Kidney tubule cell (primary cell): ENCODE data around the gene MASP2.
"Not testable (repeated sequence)": the region's sequence is repeated elsewhere in the genome, so short reads cannot be mapped to it uniquely, and the experiment has no call there.

Experiments
- DNase-seq: peaks from one replicate; pipeline ENCODE4 v3.0.0-alpha.2; 2018; ENCODE audit warnings: low spot score

Gene MASP2

GRCh38 chr1:11058595-11059154, 11.6 kb upstream of the MASP2 start:
- no peak for DNase-seq

GRCh38 chr1:11058026-11058425, 11.0 kb upstream of the MASP2 start:
- no peak for DNase-seq

- no peak for DNase-seq
Observed at GRCh38 chr1:11057477-11057876, 10.4 kb upstream of the MASP2 start.

- DNase-seq, result no peak
Observed at GRCh38 chr1:11056504-11056903, 9.5 kb upstream of the MASP2 start.

GRCh38 chr1:11055676-11056075, 8.6 kb upstream of the MASP2 start:
- no peak for DNase-seq

- DNase-seq, result no peak
Observed at GRCh38 chr1:11054666-11055065, 7.6 kb upstream of the MASP2 start.

GRCh38 chr1:11054181-11054580, 7.1 kb upstream of the MASP2 start:
- DNase-seq, result no peak

GRCh38 chr1:11053758-11054137, 6.7 kb upstream of the MASP2 start:
- no peak for DNase-seq

GRCh38 chr1:11052839-11053757, 6.1 kb upstream of the MASP2 start:
- DNase-seq, result no peak

- no peak for DNase-seq
Observed at GRCh38 chr1:11051781-11052511, 4.9 kb upstream of the MASP2 start.

GRCh38 chr1:11051121-11051520, 4.1 kb upstream of the MASP2 start:
- DNase-seq, result not testable (repeated sequence)

- DNase-seq, result no peak
Observed at GRCh38 chr1:11046270-11046566, 821 bp downstream of the MASP2 start.

GRCh38 chr1:11045428-11046269, 1.4 kb downstream of the MASP2 start:
- DNase-seq, result no peak

- no peak for DNase-seq
Observed at GRCh38 chr1:11044849-11045427, 2.1 kb downstream of the MASP2 start.

- DNase-seq, result no peak
Observed at GRCh38 chr1:11044086-11044848, 2.8 kb downstream of the MASP2 start.

- no peak for DNase-seq
Observed at GRCh38 chr1:11042995-11043874, 3.8 kb downstream of the MASP2 start.

- DNase-seq, result no peak
Observed at GRCh38 chr1:11042065-11042464, 5.0 kb downstream of the MASP2 start.

- no peak for DNase-seq
Observed at GRCh38 chr1:11041048-11041447, 6.0 kb downstream of the MASP2 start.

- not testable (repeated sequence) for DNase-seq
Observed at GRCh38 chr1:11040105-11040429, 7.0 kb downstream of the MASP2 start.
